SK-N-SH (cell line): ENCODE data around the gene LAPTM5. TPM values are rescaled to one million over a fixed set of nuclear protein-coding genes. Genes with fewer than 3 reads are reported as not detected.

Source experiments
- CTCF ChIA-PET: fragments of 300-600, 350-600 bp; formaldehyde crosslinking; extraction: SDS; loops from one replicate; lab custom pipeline; 2021; lab: Yijun Ruan, JAX
- POLR2A ChIA-PET: fragments of 350-600 bp; sonication (Branson Sonifier 250); formaldehyde crosslinking; extraction: SDS; loops from one replicate; lab custom pipeline; 2020; ENCODE audit warnings: antibody characterized with exemption, inconsistent platforms; lab: Yijun Ruan, JAX
- DNase-seq: peaks from one replicate; pipeline ENCODE4 v3.0.0; 2012
- H2AFZ ChIP-seq: fragments of 200-600 bp; sonication (generic); 2 replicates; pipeline ENCODE4 v1.8.1; 2016; ENCODE audit warnings: antibody characterized with exemption, mild to moderate bottlenecking, low read depth
- H3F3A ChIP-seq: fragments of 200-600 bp; sonication (generic); replicated peaks from 2 replicates; pipeline ENCODE3; 2016; ENCODE audit warnings: antibody characterized with exemption, mild to moderate bottlenecking; ENCODE audit not compliant: insufficient read depth
- H3K27ac ChIP-seq, 2 experiments: fragments of 200-500 bp in 1 of 2; fragments of 200-600 bp in 1 of 2; sonication (Bioruptor generic) in 1 of 2; sonication (generic), shearing (Covaris generic) in 1 of 2; 2 replicates each; pipeline versions ENCODE4 v1.5.1 to v1.6.1; 2014 to 2016; ENCODE audit warnings: low read depth in 2 of 2, inconsistent platforms in 1 of 2, low read length in 1 of 2, mild to moderate bottlenecking in 1 of 2, mixed read lengths in 1 of 2
- H3K27me3 ChIP-seq: fragments of 200-600 bp; sonication (generic), shearing (Covaris generic); 2 replicates; pipeline ENCODE4 v1.6.1; 2016; ENCODE audit warnings: mixed run types; ENCODE audit not compliant: insufficient read depth
- H3K36me3 ChIP-seq, 2 experiments: fragments of 200-500 bp in 1 of 2; fragments of 200-600 bp in 1 of 2; sonication (Bioruptor generic) in 1 of 2; sonication (generic) in 1 of 2; replicated peaks in 1 of 2; 2 replicates each; pipeline versions ENCODE3 to v1.5.1; 2014 to 2016; ENCODE audit warnings: low read length in 1 of 2, mild to moderate bottlenecking in 1 of 2; ENCODE audit not compliant: insufficient read depth in 2 of 2, control insufficient read depth in 1 of 2
- H3K4me1 ChIP-seq, 2 experiments: fragments of 200-500 bp in 1 of 2; fragments of 200-600 bp in 1 of 2; sonication (Bioruptor generic) in 1 of 2; sonication (generic), shearing (Covaris generic) in 1 of 2; 2 replicates each; pipeline versions ENCODE4 v1.5.1 to v1.6.1; 2014 to 2016; ENCODE audit warnings: low read depth in 1 of 2, low read length in 1 of 2, mixed run types in 1 of 2; ENCODE audit not compliant: insufficient read depth in 2 of 2, control insufficient read depth in 1 of 2
- H3K4me2 ChIP-seq: fragments of 200-600 bp; sonication (generic), shearing (Covaris generic); 2 replicates; pipeline ENCODE4 v1.6.1; 2017; ENCODE audit warnings: mixed run types
- H3K4me3 ChIP-seq, 2 experiments: fragments of 200-500 bp in 1 of 2; fragments of 200-600 bp in 1 of 2; sonication (Bioruptor generic) in 1 of 2; sonication (generic), shearing (Covaris generic) in 1 of 2; 2 replicates each; pipeline versions ENCODE4 v1.5.1 to v1.8.1; 2014 to 2016; ENCODE audit warnings: low read depth in 2 of 2, inconsistent platforms in 1 of 2, low read length in 1 of 2, mild to moderate bottlenecking in 1 of 2, mixed read lengths in 1 of 2, moderate library complexity in 1 of 2
- H3K79me2 ChIP-seq: fragments of 200-600 bp; sonication (generic); 2 replicates; pipeline ENCODE4 v1.8.1; 2017; ENCODE audit warnings: mild to moderate bottlenecking; ENCODE audit not compliant: insufficient read depth
- H3K9ac ChIP-seq: fragments of 200-600 bp; sonication (generic); 2 replicates; pipeline ENCODE4 v1.6.1; 2017; ENCODE audit warnings: mixed run types
- H3K9me2 ChIP-seq: fragments of 200-600 bp; sonication (generic); 2 replicates; pipeline ENCODE4 v1.6.1; 2017; ENCODE audit warnings: mixed run types
- H3K9me3 ChIP-seq: fragments of 200-600 bp; sonication (generic); 2 replicates; pipeline ENCODE4 v1.6.1; 2017; ENCODE audit warnings: mixed run types, mild to moderate bottlenecking, moderate library complexity
- H4K20me1 ChIP-seq: fragments of 200-600 bp; sonication (generic); 2 replicates; pipeline ENCODE4 v1.6.1; 2017; ENCODE audit warnings: mild to moderate bottlenecking, mixed run types; ENCODE audit not compliant: insufficient read depth
- CHD2 ChIP-seq: fragments of 150-350 bp; IDR thresholded peaks from 2 replicates; pipeline ENCODE4 v1.6.1; 2018; ENCODE audit warnings: low read length; ENCODE audit not compliant: partially characterized antibody
- ELF1 ChIP-seq: IDR thresholded peaks from 2 replicates; pipeline ENCODE4 v1.4.0; 2012
- FOXJ3 ChIP-seq: sonication (generic); formaldehyde crosslinking; IDR thresholded peaks from 2 replicates; pipeline ENCODE4 v1.5.1; 2020; ENCODE audit warnings: mild to moderate bottlenecking, missing genetic modification reagents
- FOXM1 ChIP-seq: IDR thresholded peaks from 2 replicates; pipeline ENCODE4 v1.4.0; 2012; ENCODE audit warnings: low read depth, mild to moderate bottlenecking
- GATA2 ChIP-seq: sonication (generic); formaldehyde crosslinking; IDR thresholded peaks from 2 replicates; pipeline ENCODE4 v1.5.0; 2020; ENCODE audit warnings: mild to moderate bottlenecking, missing genetic modification reagents
- JUND ChIP-seq: IDR thresholded peaks from 2 replicates; pipeline ENCODE4 v1.4.0; 2012
- MEF2A ChIP-seq: IDR thresholded peaks from 2 replicates; pipeline ENCODE4 v1.4.0; 2012; ENCODE audit warnings: low read depth, borderline replicate concordance
- NRF1 ChIP-seq: IDR thresholded peaks from 2 replicates; pipeline ENCODE4 v1.6.1; 2012; ENCODE audit warnings: low read depth, mild to moderate bottlenecking, low read length
- POLR2AphosphoS5 ChIP-seq: IDR thresholded peaks from 2 replicates; pipeline ENCODE4 v1.6.1; 2012; ENCODE audit warnings: low read depth, low read length
- RAD21 ChIP-seq: IDR thresholded peaks from 2 replicates; pipeline ENCODE4 v1.6.1; 2012; ENCODE audit warnings: mild to moderate bottlenecking, low read length
- RCOR1 ChIP-seq: fragments of 150-350 bp; IDR thresholded peaks from 2 replicates; pipeline ENCODE4 v1.6.1; 2017; ENCODE audit warnings: antibody characterized with exemption, low read length
- RFX5 ChIP-seq: IDR thresholded peaks from 2 replicates; pipeline ENCODE4 v1.6.1; 2012; ENCODE audit warnings: mild to moderate bottlenecking, improper control_type of control experiment, low read length
- SMC3 ChIP-seq: IDR thresholded peaks from 2 replicates; pipeline ENCODE4 v1.6.1; 2012; ENCODE audit warnings: low read depth, low read length, improper control_type of control experiment
- TCF12 ChIP-seq: IDR thresholded peaks from 2 replicates; pipeline ENCODE4 v1.4.0; 2012
- TEAD4 ChIP-seq: IDR thresholded peaks from 2 replicates; pipeline ENCODE4 v1.4.0; 2012; ENCODE audit warnings: mild to moderate bottlenecking, borderline replicate concordance; ENCODE audit not compliant: insufficient read depth
- YY1 ChIP-seq: IDR thresholded peaks from 2 replicates; pipeline ENCODE4 v1.4.0; 2012; ENCODE audit warnings: low read depth, mild to moderate bottlenecking
- WGBS: methylation state at CpG from one replicate; pipeline ENCODE4 v1.1.6; 2017; ENCODE audit warnings: low lambda C conversion rate; 5-methylcytosine and 5-hydroxymethylcytosine counted together
- polyA plus RNA-seq, 3 experiments: library from polyadenylated mRNA; depleted of rRNA; stranded (reverse); fragments of >200 nt; gene quantifications; 2 replicates each; pipeline ENCODE4 v1.2.3, GENCODE V29; 2012
- TF ChIP-seq, protein P1 (sequence below): IDR thresholded peaks from 2 replicates; pipeline ENCODE4 v1.4.0; 2012; ENCODE audit warnings: low read depth
- TF ChIP-seq, protein P2 (sequence below): IDR thresholded peaks from 2 replicates; pipeline ENCODE4 v1.6.1; 2012; ENCODE audit warnings: mild to moderate bottlenecking, low read depth, low read length, moderate library complexity
- TF ChIP-seq, protein P3 (sequence below): IDR thresholded peaks from 2 replicates; pipeline ENCODE4 v1.4.0; 2012; ENCODE audit warnings: low read depth, borderline replicate concordance

The LAPTM5 gene
- polyA plus RNA-seq, 1 of the 3 experiments (the other 2 are of a cell fraction), result 1.1 TPM

- no peak overlapping the region for H3K9ac ChIP-seq
- H3K4me3 ChIP-seq, result no peak overlapping the region
- no peak overlapping the region for H2AFZ ChIP-seq
- WGBS, result 84% methylated on average over 16 of the region's 23 CpGs
- no peaks in the 10 kb centered on the region for H3K79me2 ChIP-seq
- no peaks in the 10 kb centered on the region for H3K27me3 ChIP-seq
- no peak overlapping the region for H3K4me2 ChIP-seq
- H3K27ac ChIP-seq, result no peak overlapping the region
- H3K9me2 ChIP-seq, result no peaks in the 10 kb centered on the region
- no peaks in the 10 kb centered on the region for H4K20me1 ChIP-seq
- CTCF ChIA-PET, result interaction anchor here (1.1 to 14.9 kb wide), 4 partner anchors 11 to 182 kb away, joined by 4 to 377 read pairs (median 26); no protein-coding TSS in a partner anchor
- peaks cover 0 to 6% of the 10 kb centered on the region in 2 experiments for H3K36me3 ChIP-seq
- POLR2A ChIA-PET, result no interaction called here
- peaks cover 11% of the 10 kb centered on the region for H3F3A ChIP-seq
- DNase-seq, result no peak
- no peaks in the 10 kb centered on the region for H3K9me3 ChIP-seq
- peaks cover 6% of the 10 kb centered on the region in 2 experiments; a peak in 3 of 4 replicates for H3K4me1 ChIP-seq
- TF ChIP-seq FOXJ3 (CRISPR knock-in tag) (no peak), POLR2AphosphoS5 (no peak), SMC3 (no peak), ELF1 (no peak), GATA2 (no peak), CHD2 (no peak), NRF1 (no peak), TCF12 (no peak), RCOR1 (no peak), TEAD4 (no peak)
- TF ChIP-seq, protein P1, sequence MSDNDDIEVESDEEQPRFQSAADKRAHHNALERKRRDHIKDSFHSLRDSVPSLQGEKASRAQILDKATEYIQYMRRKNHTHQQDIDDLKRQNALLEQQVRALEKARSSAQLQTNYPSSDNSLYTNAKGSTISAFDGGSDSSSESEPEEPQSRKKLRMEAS, result no peak
Measured at GRCh38 chr1:30730346-30731108, 27.0 kb downstream of the LAPTM5 start.

GRCh38 chr1:30729901-30730300 is 27.7 kb downstream of the LAPTM5 start:
- Histone ChIP-seq H3K79me2 (no peaks in the 10 kb centered on the region), H3F3A (peaks cover 11% of the 10 kb centered on the region), H3K9me3 (no peaks in the 10 kb centered on the region), H3K9ac (no peak overlapping the region), H4K20me1 (no peaks in the 10 kb centered on the region), H3K4me2 (no peak overlapping the region), H3K27ac (no peak overlapping the region), H3K4me1 (peaks cover 6% of the 10 kb centered on the region in 2 experiments; a peak in 3 of 4 replicates), H3K36me3 (peaks cover 0 to 6% of the 10 kb centered on the region in 2 experiments), H3K9me2 (no peaks in the 10 kb centered on the region), H3K4me3 (no peak overlapping the region), H3K27me3 (no peaks in the 10 kb centered on the region), H2AFZ (no peak overlapping the region)
- WGBS, result 83% methylated on average over 2 of the region's 6 CpGs
- ChIA-PET POLR2A (no interaction called here), CTCF (interaction anchor here (1.1 to 14.9 kb wide), 5 partner anchors 11 to 182 kb away, joined by 4 to 377 read pairs (median 11); no protein-coding TSS in a partner anchor)
- no peak for TF ChIP-seq NRF1
- TF ChIP-seq JUND, result no peak
- TF ChIP-seq MEF2A, result no peak
- no peak for TF ChIP-seq YY1
- TF ChIP-seq TCF12, result no peak
- TF ChIP-seq FOXM1, result no peak
- TF ChIP-seq SMC3, result no peak
- TF ChIP-seq RAD21, result no peak
- no peak for TF ChIP-seq GATA2
- no peak for TF ChIP-seq ELF1
- TF ChIP-seq RFX5, result no peak
- TF ChIP-seq, protein P2, sequence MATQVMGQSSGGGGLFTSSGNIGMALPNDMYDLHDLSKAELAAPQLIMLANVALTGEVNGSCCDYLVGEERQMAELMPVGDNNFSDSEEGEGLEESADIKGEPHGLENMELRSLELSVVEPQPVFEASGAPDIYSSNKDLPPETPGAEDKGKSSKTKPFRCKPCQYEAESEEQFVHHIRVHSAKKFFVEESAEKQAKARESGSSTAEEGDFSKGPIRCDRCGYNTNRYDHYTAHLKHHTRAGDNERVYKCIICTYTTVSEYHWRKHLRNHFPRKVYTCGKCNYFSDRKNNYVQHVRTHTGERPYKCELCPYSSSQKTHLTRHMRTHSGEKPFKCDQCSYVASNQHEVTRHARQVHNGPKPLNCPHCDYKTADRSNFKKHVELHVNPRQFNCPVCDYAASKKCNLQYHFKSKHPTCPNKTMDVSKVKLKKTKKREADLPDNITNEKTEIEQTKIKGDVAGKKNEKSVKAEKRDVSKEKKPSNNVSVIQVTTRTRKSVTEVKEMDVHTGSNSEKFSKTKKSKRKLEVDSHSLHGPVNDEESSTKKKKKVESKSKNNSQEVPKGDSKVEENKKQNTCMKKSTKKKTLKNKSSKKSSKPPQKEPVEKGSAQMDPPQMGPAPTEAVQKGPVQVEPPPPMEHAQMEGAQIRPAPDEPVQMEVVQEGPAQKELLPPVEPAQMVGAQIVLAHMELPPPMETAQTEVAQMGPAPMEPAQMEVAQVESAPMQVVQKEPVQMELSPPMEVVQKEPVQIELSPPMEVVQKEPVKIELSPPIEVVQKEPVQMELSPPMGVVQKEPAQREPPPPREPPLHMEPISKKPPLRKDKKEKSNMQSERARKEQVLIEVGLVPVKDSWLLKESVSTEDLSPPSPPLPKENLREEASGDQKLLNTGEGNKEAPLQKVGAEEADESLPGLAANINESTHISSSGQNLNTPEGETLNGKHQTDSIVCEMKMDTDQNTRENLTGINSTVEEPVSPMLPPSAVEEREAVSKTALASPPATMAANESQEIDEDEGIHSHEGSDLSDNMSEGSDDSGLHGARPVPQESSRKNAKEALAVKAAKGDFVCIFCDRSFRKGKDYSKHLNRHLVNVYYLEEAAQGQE, result no peak
- TF ChIP-seq, protein P3, sequence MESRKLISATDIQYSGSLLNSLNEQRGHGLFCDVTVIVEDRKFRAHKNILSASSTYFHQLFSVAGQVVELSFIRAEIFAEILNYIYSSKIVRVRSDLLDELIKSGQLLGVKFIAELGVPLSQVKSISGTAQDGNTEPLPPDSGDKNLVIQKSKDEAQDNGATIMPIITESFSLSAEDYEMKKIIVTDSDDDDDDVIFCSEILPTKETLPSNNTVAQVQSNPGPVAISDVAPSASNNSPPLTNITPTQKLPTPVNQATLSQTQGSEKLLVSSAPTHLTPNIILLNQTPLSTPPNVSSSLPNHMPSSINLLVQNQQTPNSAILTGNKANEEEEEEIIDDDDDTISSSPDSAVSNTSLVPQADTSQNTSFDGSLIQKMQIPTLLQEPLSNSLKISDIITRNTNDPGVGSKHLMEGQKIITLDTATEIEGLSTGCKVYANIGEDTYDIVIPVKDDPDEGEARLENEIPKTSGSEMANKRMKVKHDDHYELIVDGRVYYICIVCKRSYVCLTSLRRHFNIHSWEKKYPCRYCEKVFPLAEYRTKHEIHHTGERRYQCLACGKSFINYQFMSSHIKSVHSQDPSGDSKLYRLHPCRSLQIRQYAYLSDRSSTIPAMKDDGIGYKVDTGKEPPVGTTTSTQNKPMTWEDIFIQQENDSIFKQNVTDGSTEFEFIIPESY, result no peak
- no peak for DNase-seq
